GM18870 (cell line): ENCODE data around the gene TMEM232.

ENCODE experiments used
- ATAC-seq: cut with Tn5 transposase; IDR thresholded peaks from one replicate; pipeline ENCODE4 v1.9.1; 2021; ENCODE audit warnings: moderate library complexity; ENCODE audit not compliant: unreplicated experiment

The TMEM232 gene

DNA sequence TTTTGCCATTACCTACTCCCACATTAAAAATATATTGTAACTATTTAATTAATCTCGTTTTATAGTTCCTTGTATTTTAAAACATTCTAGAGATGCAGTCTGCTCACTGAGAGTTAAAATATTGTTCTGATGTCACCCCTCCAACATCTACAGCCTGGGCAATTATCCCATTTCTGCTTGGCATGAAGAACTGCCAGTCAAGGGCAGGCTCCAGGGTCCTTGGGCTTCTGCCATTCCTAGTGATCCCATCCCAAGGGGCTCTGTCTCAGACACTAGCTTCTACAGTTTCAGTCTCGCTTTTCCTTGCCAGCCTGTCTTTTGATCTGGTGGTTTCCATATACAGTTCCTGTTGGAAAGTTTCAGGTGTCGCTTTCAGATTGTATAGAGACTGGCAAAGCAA, 287.2 kb downstream of the TMEM232 start:
- ATAC-seq = no peak

DNA sequence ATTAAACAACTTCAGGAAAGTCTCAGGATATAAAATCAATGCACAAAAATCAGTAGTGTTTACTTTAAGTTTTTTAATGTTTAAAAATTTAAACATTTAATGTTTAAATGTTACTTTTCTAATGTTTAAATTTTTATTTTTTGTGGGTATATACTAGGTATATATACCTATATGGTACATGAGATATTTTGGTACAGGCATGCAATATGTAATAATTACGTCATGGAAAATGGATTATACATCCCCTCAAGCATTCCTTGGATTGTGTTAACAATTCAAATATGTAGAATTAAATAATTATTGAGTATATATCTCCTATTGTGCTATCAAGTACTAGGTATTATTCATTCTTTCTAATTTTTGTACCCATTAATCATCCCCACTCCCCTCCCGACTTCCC, 291.3 kb downstream of the TMEM232 start:
- no peak for ATAC-seq

DNA sequence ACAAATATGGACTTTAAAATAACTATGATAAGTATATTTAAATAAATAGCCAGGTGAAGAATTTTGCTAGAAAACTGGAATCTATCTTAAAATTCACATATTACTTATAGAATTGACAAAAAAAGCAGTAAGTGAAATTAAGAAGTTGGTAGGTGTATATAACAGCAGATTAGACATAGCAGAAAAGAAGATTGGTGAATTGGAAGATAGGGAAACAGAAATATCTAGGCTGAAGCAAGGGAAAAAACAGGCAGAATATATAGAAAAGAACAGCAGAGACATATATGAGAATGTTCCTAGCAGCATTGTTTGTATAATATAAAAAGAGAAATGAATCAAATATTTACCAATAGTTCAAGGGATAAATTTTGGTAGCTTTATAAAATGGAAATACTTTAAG, 294.9 kb downstream of the TMEM232 start:
- ATAC-seq = no peak

DNA sequence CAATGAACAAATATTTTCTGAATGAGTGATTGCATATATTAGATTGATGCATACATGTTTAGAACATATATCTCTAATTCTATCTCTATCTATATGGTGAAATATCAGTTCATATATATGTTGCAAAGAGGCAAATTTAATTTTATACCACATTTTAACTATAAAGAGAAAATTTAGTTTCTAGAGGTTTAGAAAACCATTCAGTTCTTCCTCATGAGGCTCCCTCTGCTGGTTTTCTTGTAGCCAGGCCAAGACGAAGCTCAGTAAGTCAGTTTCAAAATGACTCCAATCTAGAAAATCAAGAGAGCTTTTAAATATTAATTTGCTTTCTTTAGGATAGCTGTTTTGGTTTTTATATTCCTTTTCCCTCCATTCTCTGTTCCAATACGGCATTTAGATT, 312.1 kb downstream of the TMEM232 start:
- peak; percentile 51 for ATAC-seq

DNA sequence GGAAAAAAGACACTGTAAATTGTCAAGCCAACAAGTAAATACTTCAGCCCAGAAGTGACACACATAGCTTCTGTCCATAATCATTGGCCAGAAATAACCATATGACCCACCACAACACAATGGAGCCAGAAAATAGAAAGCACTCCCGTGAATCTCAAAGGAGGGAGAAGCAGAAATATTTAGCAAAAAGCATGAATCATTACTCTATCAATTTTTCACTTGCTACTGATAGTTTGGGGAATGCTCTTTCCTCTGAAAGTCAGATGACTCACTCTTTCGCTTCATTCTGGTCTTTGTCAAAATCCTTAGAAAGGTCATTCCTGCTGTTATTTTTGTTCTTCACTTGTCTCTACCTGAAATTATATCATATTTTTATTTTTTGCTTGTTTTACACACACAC, 312.6 kb downstream of the TMEM232 start:
- no peak for ATAC-seq

DNA sequence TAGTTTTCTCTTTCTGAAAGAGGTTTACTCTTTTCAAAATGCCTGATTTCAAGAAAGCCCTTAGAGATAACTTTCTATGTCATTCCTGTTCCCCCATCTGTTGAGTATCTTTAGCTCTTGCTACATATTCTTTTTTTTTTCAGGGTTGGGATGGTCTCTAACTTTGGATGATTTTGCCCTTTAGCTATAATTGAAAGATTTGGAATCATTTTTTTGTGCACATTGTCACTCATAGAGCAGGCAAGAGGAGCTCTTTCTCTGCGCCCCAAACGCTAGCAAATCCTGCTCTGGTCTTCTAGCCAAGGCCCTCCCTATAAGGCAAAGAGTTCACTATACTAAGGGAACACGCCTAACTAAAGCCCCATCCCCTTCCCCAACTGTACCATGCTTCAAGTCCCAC, 316.9 kb downstream of the TMEM232 start:
- ATAC-seq = no peak

DNA sequence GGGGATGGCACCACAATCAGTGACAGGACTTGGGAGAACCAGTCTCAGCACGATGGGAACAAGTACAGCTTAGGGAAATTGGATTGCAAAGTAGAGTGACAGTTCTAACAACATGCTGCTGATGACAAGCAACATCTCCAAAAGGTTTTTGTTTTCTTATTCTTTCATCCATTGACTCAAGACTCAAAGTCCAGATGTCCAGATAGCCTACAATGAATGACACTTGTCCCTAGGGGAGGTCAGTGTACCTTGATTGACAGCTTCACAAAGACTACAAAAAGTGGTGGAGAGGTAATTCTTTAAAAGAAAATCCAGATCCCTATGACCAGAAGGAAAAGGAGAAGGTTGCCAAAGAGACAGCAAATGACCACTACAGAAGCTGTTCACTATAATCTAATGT, 323.9 kb downstream of the TMEM232 start:
- no peak for ATAC-seq

DNA sequence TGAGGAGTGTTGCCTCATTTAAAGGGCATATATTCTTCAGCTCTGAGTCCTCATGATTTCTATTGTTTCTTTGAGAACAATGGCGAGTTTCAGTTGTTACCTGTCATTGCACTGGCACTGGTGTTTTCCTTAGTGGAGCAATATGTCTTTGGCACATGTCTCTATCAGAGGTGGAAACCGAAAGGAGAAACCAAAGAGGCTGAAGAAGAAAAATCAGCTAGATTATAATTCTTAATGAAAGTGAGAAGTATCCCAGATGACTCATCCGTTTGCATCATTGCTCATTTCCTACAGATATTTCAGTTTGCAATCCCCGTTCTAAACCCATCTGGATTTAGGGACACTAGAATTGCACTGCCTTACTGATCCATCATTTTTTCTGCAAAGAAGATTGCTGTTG, 324.6 kb downstream of the TMEM232 start:
- no peak for ATAC-seq

DNA sequence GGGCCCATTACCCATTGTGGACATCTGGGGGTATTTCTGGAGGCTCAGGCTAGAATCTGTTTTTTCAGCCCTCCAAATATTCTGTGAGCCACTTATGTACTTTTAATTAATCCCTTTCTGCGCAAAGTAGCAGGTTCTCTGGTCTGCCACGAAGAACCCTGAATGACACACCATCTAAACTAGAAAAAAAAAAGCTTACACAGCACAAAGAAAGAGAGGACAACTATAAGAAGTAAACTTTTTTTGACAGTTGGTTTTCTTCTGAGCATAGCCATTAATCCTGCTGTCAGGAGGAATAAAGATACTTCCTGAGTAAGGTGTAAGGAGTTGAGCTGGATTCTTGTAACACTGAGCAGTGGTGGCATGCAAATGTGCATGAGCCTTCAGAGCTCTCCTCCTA, 327.5 kb downstream of the TMEM232 start:
- no peak for ATAC-seq

DNA sequence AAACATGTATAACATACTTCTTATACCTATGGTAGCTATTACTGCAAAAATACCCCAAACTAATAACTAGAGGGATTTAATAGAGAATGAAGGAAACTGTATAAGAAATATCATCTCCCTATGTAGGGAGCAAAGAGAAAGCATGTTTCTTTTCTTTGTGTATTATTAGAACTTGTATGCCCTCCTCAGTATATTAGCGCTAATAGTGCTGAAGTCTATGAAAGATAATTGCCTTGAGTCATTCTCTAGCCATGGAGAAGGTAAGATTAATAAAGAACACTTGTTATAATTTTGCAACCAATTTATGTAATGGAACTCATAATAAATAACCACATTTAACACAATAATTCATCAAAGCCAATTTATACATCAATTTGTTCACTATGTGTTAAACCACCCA, 329.2 kb downstream of the TMEM232 start:
- no peak for ATAC-seq

DNA sequence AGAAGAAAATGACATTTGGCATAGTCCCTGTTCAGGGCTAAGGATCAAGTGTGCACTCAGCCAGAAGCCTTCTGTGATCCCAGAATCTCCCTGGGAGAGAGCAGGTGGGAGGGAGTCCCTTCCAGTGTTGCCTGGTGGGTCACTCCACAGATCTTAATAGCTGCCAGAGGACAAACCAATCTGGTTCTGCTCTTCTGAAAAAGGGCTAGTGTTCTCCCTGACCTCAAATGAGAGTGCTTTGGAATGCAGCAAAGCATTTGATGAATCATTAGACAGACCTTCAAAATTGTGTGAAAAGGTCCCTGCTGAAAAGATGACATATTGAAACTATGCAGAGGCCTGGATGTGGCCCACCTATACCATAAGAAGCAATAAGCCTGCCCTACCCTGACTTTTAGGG, 339.7 kb downstream of the TMEM232 start:
- no peak for ATAC-seq

DNA sequence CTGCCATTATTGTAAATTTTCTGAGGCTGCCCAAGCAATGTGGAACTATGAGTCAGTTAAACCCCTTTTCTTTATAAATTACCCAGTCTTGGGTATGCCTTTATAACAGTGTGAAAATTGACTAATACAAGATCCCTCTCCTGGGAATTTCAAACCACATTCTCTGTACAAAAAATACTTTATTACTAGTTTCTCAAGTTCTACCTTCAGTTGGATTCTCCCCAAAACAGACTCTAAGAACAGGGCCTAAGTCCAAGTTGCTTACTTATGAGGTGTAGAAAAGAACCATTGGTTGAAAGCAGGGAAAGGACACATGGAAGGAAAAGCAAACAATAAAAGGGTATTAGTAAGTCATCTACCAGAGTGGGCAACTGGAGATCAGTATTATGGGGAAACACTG, 343.2 kb downstream of the TMEM232 start:
- ATAC-seq = no peak

DNA sequence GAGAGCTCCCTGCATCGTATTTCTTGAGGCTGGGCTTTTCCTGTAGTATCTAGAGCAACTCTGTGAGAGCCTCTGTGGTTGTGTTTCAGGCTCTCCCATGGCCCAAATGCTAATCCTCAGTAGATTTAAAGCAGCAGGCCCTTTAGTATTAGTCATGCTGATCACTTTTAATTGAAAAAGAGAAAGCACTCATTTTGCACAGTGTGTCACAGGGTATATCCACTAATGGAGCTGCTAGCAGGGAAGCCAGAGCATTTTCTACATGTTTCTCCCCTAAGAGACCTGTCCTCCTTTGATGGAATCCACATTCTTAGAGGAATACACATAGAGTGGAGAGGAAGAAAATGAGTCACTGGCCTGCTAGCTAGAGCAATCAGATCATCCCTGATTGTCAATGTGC, 348.5 kb downstream of the TMEM232 start:
- no peak for ATAC-seq

DNA sequence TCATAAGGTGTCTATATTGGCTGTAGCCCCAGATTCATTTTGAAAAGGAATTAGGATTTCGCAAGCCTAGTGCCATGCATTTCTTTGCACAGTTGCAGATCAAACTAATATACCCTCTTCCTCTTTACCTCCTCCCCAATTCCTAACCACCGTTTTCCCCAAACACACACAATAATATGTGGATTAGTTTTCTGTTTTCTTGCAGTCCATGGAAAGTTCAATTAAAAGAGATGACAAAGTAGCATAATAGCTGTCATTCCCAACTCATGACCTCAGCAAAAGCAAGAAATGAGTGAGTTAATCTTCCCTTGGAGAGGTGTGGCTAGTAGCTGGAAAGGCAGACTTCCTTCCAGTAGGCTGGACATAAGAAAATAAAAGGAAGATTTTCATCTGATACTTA, 349.1 kb downstream of the TMEM232 start:
- no peak for ATAC-seq

DNA sequence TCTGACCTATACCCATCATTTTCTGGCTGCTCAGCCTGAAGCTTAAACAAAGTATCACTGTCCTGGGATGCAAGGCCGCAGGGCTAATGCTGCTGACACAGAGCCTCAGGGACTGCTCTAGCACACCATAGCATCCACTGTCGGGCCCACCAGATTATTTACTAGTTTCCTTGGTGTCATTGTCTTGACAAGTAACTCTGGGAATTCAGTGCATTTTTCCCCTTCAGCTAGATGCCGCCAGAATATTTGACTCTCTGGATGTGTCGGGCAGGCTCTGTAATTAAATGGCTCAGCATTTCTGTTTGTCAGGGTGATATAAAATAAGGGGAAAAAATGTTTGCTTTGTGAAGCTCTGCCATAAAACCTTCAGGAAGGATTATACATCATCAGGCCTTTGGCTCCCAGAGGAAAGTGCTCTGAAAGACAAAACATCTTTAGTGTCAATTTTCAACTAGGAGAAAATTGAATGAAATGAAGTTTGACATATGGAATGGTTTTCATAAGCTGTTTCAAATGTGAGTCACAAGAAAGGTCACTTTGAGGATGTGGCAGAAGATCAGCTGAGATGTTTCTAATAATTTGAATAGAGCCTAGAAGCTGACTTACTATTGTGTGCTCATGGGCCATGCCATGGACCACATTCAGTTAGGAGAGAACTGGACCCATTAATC, 350.1 kb downstream of the TMEM232 start:
- no peak for ATAC-seq

DNA sequence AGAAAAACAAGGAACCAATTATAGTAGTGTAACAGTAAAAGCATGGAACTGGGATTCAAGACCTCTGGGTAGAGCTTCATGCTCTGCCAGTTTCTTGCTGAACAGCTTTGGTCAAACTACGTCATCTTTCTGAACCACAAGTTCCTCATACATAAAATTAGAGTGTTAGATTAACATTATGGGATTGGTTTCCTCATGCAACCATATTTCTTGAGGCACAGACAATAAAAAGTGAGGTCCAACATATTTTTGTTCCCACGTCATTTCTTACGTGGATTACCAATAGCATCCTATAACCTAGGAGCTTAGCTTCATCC, 354.8 kb downstream of the TMEM232 start:
- ATAC-seq = peak; percentile 94

DNA sequence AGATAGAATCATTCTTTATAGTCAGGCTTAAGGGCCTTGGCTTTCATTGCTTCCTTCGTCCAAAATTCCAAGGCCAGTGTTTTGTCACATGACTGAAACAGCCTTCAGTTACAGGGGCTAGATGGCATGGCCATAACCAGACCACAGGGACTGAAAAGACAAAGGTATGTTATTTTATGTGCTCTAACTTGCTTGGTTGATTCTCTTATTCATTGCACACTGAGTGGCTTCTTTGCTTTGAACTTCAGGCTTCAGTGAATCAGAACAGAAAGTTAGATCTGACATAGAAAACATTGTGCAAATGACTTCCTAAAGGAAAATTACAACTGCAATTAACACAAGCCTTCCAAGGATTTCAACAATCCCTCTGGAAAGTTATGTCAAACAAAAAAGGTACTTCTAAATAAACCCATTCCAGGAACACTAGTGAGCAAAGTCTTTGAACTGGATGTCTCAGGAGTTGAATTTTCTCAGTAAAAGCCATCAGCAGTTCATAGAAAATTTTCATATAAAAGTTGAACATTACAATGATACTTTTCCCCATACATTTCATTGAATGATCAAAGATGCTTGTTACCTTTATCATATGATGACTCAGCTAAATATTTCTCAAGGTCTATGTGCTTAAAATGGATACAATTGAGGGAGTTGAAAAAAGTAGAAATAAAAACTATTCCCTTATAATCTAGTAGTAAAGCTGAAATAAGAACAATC, 355.3 kb downstream of the TMEM232 start:
- no peak for ATAC-seq
